UCSD-AML1 (cell line): ENCODE results near the gene LMAN2L.

ENCODE experiments used
- DNase-seq: peaks from one replicate; lab custom pipeline; 2025; ENCODE audit not compliant: unreplicated experiment; lab: John Stamatoyannopoulos, UW

LMAN2L gene

GRCh38 chr2:96760986-96761832 is 21.3 kb upstream of the LMAN2L start:
- no peak for DNase-seq

GRCh38 chr2:96760036-96760985 is 20.4 kb upstream of the LMAN2L start, which contains the start of gene CNNM4:
TSS of gene CNNM4 (plus strand) at chr2:96760902. CDS start at chr2:96761000, 98 bp downstream.
- DNase-seq = peak; percentile 92

- DNase-seq = no peak
These were observed 19.7 kb upstream of the LMAN2L start for GRCh38 chr2:96759548-96759947.

DNA sequence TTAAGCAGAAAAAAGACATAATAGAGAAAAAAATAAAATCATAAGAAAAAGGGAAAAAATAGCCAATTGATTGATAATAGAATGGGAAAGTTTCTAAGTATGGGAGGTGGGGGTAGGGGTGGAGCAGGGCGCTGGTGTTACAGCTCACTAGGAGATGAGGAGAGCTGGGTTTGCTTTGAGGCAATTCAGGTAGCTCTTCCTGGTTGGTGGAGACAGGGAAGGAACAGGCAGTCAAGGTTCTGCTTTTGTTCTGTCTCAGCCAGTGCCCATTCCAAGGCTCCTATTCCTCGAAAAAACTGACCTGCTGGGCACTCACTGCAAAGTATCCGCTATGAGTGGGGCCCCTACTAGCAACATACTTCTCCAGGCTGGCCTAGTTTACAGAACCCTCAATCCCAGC is 19.1 kb upstream of the LMAN2L start:
- DNase-seq = no peak

- no peak for DNase-seq
These were observed 17.6 kb upstream of the LMAN2L start for GRCh38 chr2:96757477-96757860.

DNA sequence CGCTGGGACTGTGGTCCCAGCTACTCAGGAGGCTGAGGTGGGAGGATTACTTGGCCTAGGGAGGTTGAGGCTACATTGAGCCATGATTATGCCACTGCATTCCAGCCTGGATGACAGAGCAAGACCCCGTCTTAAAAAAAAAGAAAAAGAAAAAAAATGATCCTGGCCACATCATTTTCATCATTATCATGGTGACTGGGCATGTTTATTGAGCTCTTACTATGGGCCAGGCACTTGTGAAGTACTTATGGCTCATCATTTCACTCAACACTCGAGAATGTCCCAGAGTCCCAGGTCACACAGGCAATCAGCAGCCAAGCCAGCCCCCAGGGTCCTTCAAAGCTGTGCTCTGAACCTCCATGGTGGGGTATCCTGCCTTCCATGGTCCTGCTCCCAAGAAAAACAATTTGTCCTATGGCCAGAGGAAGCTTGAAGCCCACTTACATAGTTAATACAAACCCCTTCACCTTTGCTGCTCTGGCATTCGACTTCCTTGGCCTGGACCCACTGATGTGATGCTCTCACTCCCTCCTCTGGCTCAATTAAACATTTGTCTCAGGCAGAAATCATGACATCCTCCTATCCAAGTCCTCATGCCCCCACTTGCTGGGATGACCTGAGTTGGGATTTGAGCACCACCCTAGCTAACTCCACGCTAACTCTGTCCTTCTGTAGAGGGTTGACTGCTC is 17.1 kb upstream of the LMAN2L start:
- no peak for DNase-seq

- DNase-seq = no peak
These were observed 14.5 kb upstream of the LMAN2L start for GRCh38 chr2:96754317-96754716.

- no peak for DNase-seq
These were observed 13.9 kb upstream of the LMAN2L start for GRCh38 chr2:96753661-96754282.

DNA sequence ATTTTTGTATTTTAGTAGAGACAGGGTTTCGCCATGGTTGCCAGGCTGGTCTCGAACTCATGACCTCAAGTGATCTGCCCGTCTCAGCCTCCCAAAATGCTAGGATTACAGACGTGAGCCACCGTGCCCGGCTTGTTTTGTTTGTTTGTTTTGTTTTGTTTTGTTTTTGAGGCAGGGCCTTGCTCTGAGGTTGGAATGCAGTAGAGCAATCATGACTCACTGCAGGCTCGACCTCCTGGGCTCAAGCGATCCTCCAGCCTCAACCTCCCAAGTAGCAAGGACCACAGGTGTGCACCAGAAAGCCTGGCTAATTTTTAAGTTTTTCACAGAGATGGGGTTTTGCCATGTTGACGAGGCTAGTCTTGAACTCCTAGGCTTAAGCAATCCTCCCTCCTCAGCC is 11.9 kb upstream of the LMAN2L start:
- no peak for DNase-seq

DNA sequence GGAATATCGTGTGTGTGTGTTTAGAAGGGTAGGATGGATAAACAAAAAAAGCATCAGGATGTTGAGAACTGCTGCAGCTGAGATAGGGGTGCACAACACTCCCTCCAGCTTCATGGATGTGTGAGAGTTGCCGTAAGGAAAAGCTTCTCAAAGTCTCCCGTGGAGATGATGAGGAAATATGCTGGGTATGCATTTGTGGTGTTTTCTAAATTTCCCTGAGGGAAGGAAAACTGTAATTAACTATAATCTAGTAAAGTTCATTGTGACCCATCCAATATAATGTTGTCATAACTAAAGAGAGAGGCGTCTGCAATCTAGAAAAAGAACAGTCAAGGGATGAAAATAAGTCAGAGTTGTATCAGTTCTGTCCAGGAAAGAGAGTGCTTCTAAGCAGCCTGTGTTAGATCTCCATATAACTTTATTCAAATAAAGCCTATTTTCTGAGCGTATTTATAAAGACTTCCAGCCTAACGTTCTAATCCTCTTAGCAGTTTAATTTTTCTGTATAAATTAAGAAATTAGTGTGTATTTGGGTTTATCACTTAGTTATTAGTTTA is 7.3 kb upstream of the LMAN2L start:
- DNase-seq = no peak

GRCh38 chr2:96739076-96739632 is 710 bp downstream of the LMAN2L start:
- DNase-seq = no peak

DNA sequence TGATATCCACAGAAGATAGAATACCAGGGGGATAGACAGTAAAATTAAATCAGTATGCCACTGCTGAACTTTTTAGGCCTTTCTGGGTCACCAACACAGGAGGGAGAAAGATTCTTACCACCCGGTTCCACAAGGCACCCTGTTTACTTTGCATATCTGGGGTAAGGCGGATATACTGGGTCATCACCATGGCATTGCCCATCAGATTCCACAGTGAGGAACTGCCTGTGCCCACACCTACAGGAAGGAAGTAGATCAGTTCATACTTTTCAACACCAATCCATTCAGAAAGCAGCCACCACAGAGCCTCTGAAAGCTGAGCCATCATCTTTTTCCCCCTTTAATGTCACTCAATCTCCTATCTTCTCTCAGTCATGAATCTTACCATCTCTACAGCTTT is 2.0 kb downstream of the LMAN2L start:
- DNase-seq = no peak

- DNase-seq = no peak
These were observed 2.6 kb downstream of the LMAN2L start for GRCh38 chr2:96737251-96737650.

- no peak for DNase-seq
These were observed 4.8 kb downstream of the LMAN2L start for GRCh38 chr2:96734880-96735583.

DNA sequence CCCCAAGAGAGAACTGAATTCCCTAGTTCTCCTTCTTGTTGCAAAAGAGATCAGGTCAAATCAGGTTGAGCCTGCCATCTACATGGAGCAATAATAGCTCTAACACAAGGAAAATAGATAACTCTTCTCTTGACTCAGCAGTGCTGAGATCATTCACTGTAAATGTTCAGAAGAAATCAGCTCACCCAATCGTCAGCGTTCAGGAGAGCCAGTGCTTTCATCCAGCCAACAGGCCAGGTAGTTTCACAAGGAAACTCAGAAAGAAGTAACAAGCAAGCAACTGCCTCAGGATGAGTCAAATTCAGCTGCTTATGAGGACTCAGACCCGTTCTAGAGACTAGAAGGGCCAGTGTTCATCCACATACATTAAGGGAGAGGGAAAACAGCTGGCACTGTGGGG is 5.9 kb downstream of the LMAN2L start:
- DNase-seq = no peak

DNA sequence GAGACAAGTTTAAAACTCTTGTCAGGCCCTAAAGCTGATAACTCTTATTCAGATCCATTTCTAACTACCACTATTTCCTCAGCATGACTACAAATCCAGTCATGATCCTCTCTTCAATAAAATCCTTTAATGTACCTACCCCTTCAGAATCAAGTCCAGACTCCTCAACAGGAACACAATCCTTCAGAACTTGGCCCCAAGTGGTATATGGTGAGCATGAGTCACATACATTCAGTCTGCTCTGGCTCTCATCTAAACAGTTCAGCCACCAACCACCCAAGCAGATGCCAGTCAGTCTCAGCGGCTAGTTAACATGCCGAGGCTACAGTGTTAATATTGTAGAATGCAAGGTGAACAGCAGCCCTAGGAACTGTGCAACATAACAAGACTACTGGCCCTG is 9.7 kb downstream of the LMAN2L start:
- DNase-seq = no peak

DNA sequence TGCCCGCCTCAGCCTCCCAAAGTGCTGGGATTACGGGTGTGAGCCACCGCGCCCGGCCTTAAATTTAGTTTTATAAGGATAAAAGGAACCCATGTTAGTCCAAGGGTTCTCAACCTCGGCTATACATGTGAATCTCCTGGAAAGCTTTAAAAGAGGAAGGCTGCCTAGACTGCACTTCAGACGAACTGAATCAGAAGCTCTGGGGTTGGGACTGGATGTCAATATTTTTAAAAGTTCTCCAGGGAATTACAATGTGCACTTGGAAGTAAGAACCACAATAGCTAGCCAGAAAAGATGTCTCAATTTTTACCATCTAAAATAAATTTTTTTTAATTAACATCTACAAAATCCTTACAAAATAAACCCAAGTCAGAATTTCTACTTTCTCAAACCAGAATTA is 10.1 kb downstream of the LMAN2L start:
- DNase-seq = no peak

- DNase-seq = no peak
These were observed 12.4 kb downstream of the LMAN2L start for GRCh38 chr2:96727431-96727830.

DNA sequence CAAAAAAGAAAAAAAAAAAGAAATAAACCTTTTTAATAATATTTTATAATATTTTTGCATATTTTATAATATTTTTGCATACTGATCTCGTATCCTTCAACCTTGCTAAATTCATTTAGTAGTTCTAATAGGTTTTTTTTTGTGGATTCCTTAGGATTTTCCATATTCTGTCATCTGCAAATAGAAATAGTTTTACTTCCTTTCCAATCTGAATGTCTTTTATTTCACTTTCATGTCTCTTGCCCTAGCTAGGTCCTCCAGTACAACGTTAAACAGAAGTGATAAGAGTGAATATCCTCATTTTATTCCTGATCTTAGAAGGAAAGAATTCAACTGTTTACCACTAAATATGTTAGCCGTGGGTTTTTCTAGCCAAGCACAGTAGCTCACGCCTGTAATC is 13.7 kb downstream of the LMAN2L start:
- no peak for DNase-seq

- DNase-seq = no peak
These were observed 23.5 kb downstream of the LMAN2L start for GRCh38 chr2:96716388-96716787.
